SU-DHL-6 (cell line): ENCODE measurements around the gene SCN4B.

Source experiments
- CTCF ChIP-seq: fragments of 200-600 bp; sonication (generic); IDR thresholded peaks from one replicate; pipeline ENCODE4 v1.5.1; 2017; ENCODE audit warnings: antibody characterized with exemption, mild to moderate bottlenecking, low read length, moderate library complexity; ENCODE audit not compliant: insufficient read depth, poor library complexity, severe bottlenecking
- EZH2phosphoT487 ChIP-seq: fragments of 200-600 bp; sonication (generic), shearing (Covaris generic); conservative IDR thresholded peaks from 2 replicates; pipeline ENCODE4 v1.6.1; 2018; ENCODE audit warnings: mild to moderate bottlenecking, antibody characterized with exemption, low read length, moderate library complexity, mixed read lengths

DNA sequence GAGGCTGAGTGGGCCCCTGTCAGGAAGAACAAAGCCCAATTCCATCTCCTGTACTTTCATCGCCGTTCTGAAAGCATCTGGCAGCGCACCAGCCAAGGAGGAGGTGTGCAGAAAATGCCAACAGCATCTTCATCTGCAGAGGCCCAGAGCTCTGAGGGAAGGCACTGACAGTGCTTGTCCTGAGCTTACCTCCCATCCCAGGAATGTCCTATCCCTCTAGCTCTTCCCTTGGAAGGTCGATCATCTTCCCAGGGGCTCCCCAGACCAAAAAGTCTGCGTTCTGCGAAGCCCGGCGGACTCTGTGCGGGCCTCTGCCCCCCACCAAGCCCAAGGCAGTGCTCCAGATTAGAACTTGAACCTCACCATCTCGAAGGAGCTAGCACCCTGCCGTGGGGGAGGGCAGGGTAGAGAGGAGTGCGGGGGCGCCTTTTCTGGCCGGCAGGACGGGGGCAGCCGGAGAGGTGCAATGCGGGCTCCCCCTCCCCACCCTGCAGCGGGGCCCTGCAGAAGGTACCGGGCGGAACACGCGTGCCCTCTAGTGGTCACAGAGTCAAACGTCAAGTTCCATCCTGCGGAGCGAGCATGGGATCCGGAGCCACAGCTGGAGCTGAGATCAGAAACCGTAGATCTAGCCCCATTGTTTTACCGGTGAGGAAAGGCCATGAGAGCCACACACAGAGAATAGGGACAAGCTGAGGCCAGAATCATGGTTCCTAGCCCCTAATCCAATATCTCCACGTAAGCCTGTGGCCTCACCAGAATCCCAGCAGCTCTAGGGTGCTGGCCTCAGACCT lies 18.8 kb upstream of the SCN4B start:
- peak; percentile 87 for TF ChIP-seq CTCF
- no peak for TF ChIP-seq EZH2phosphoT487
